Measurements from ENCODE around the gene MYO19.
A peak's percentile ranks its signal among the peaks of the same experiment; 100 is the strongest.
"Not testable (repeated sequence)": the region's sequence is repeated elsewhere in the genome, so short reads cannot be mapped to it uniquely, and the experiment has no call there.

MYO19 gene

GRCh38 chr17:36496018-36496789, 38.5 kb downstream of the MYO19 start:
- no peak for DNase-seq

DNA sequence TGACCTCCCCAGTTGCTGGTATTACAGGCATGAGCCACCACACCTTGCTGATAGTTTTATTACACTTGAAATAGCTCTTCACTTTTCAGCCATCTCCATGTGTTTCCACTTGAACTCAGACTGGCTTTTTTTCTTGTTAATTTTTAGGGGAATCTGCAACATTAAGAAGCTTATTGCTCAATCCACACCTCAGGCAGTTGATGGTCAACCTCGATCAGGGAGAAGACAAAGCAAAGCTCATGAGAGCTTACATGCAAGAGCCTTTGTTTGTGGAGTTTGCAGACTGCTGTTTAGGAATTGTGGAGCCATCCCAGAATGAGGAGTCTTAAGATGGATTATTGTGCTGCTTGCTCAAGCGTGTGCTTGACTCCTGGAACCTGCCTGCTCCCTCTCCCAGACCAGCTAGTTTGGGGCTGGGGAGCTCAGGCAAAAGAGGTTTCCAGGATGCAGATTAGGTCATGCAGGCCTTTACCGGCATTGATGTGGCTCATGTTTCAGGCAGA, 39.5 kb downstream of the MYO19 start:
- no peak for DNase-seq

DNA sequence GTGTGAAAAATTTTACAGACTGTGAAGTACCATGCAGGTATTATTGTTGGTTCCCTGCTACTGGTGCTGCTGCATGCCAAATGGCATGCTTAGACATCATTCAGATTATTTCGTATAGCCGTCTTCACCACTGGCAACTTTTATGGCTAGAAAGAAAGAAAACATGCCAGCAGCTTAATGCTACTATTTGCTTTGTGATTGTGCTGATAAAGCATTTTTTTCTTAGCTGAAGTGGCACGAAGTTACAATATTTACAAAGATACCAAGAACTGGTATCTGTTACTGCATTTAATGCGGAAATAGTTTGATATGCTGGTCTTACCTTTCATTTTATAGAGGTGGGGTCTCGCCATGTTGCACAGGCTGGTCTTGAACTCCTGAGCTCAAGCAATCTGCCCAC, 40.0 kb downstream of the MYO19 start:
- DNase-seq: no peak

DNA sequence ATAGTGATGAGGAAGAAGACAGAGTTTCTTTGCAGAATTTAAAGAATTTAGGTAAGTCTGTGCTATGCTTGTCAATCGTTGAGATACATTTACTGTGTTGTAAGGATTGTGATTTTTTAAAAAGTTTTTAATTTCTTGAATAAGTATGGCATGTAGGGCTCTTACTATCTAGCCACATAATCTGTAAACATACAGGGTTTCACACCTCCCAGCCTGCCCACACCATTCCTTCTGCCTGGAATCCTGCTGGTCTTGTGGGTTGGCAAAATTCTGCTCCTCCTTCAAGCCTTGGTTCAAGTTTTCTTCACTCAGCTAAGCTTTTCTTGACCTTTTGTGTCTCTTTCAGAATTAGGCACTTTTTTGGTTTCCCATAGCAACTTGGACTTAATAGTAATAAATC, 40.7 kb downstream of the MYO19 start:
- no peak for DNase-seq

GRCh38 chr17:36486204-36487194, 48.2 kb downstream of the MYO19 start, which contains the start of gene ZNHIT3:
Gene ZNHIT3 (plus strand): TSS chr17:36486681. CDS start chr17:36486700, 19 bp downstream.
- DNase-seq: peak; percentile 98

- peak; percentile 80 for DNase-seq
Measured at GRCh38 chr17:36485805-36486203, 48.9 kb downstream of the MYO19 start.

DNA sequence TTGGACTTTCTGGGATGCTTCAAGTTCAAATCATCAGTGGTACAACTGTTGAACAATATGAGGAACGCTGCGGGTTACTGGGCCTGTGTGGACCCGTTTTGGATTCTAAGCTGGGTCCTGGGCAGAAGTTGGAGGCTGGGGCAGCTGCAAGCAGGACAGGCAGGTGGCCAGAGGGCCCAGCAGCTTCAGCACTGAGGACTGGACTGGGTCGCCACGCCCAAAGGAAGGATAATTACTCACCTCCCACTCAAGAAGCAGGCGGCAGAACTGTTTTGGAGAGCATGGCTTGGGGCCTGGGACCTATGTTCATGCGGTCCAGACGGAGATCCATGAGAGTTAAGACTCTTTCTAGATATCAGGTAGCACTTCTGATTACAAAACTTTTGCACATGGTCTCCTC, 49.6 kb downstream of the MYO19 start:
- DNase-seq: no peak

GRCh38 chr17:36484021-36484420, 50.6 kb downstream of the MYO19 start:
- not testable (repeated sequence) for DNase-seq

DNA sequence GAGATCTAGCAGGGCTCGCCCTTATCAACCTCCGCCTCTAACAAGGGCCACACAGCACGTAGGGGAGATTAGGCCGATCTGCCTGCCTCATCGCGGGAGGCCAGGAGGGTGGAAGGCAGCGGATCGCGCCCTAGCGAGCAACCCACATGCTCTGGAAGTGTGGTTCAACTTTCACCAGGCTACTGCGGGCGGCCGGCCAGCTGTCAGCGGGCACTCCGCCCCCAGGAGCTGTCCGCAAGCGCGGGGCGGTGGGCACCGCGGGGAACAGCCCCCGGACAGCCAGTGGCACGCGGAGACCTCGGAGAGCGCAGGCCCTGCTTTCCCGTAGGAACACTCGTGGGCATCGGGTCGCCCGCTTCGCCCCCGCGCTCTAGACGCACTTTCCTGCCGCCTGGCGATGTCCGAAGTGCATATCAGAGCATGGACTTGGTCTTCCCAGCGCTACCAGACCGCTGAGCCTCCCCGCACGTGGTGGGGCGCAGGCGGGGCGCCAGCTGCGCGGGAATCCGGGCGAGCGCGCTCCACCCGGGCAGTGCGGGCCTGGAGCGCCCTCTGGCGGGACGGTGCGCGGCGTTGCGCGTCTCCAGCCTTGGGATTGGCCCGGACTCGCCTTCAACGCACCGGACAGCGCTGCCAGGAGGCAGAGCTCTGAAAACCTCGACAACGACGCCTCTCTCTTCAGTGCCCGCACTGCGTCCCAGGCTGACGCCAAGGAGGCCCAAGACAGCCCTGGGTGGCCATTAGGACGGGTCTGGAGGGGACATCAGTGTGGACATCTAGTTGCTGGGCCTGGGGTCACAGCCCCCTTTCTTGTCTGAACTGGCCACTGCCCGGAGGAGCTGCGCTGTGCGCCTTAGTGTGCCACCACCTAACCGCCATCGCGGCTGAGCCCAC, 51.8 kb downstream of the MYO19 start:
- DNase-seq: peak; percentile 88

- DNase-seq: no peak
Measured at GRCh38 chr17:36481829-36482228, 52.8 kb downstream of the MYO19 start.

GRCh38 chr17:36475346-36475970, 59.2 kb downstream of the MYO19 start:
- peak; percentile 46 for DNase-seq

- DNase-seq: no peak
Measured at GRCh38 chr17:36474571-36474970, 60.1 kb downstream of the MYO19 start.

- no peak for DNase-seq
Measured at GRCh38 chr17:36470499-36470898, 64.2 kb downstream of the MYO19 start.

DNA sequence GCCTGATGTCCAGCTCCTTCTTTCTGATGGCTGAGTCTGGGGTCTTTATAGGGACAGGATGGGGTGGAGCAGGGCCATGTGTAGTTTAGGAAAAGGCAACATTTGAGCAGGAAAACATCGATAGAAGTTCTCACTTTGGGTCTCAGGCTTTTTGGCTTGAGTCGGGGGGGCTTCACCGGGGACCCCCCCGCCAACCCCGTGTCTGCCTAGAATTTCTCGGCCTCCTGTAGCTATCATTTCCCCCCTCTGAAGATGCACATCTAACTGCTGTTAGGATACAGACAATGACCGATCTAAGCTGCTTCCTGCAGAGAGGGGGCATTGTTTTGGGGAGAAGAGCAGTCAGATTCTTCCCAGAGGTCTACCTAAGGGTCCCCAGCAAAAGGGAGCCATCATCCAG, 64.9 kb downstream of the MYO19 start:
- DNase-seq: no peak

GRCh38 chr17:36468903-36469635, 65.6 kb downstream of the MYO19 start:
- DNase-seq: peak; percentile 56

GRCh38 chr17:36464765-36465088, 69.9 kb downstream of the MYO19 start:
- no peak for DNase-seq

DNA sequence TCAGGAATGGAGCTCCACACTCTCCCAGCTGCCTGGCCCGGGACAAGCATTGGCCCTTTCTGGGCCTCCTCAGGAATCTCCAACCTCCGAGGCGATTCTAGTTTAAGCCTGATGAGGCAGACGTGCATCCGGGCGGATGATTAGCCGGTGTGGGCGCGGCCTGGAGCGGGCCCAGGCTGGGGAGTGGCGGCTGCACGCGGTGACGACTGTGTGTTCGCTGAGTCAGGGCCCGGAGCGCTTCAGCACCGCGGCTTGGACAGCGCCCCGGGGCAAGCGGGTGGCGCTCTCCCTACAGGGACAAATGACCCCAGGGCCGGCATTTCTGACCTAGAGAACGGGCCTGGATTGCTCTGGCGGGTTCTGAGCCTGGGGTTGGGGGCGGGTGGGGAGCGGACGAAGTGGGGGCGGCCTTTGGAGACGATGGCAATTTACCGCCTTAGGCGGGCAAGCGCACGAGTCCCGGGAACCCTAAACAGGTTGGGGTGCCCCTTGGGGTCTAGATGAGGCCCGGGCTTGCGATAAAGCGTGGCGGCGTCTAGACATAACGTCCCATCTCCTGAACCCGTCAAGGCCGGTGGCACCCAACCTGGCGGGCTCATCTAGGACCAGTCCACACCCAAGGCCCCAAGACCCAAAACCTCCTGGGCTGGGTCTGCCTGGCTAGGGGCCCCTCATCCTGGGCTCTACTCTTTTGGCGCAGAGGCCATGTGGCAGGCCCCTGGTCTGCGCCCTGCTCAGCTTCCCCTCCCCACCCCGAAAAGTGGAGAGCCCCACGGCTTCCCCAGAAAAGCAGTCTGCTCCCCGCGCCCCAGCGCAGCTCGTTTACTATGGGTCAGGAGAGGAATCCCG, 70.5 kb downstream of the MYO19 start:
- peak; percentile 58 for DNase-seq

DNA sequence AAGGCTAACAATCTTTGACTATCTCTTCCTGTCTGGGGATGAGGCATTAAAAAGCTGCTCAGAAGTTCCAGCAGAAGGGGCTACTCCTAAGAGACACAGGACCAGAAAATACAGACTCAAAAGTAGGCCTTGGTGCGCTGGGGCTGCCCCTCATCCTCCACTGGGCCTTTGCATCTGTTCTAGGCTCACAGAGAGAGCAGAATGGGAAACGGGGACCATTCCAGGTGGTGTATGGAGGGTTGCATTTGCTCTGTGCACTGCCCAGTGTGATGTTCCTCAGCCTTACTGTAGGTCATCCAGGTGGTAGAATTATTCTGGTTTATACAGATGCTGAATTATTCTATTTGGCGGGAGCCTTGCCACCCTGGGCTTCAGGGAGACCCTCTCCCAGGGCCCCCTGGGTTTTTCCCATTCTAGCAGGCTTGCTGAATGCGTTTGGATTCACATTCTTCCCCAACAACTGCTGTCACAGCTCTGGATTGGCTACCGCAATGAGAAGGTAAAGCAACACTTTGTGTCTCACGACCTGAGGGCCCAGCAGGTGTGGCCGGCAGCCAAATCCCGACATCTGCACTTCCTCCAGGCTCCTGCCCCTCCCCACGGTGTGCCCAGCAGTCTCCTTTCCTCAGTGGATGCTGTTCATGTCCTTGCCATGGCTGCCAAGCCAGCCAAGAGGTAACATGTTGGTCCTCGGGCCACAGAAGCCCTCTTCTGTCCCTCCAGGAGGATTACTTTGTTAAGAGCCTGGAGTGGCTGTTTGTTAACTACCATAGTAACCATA, 73.1 kb downstream of the MYO19 start:
- peak; percentile 29 for DNase-seq

- no peak for DNase-seq
Measured at GRCh38 chr17:36460265-36460937, 74.3 kb downstream of the MYO19 start.
